Pancreas (tissue), 10 donors: Measurements from ENCODE around the gene TNF. TPM values are rescaled to one million over a fixed set of nuclear protein-coding genes. Genes with fewer than 3 reads are reported as not detected.

Experiments used
- ATAC-seq, 4 donors: fragments of 200-7000 bp; cut with Tn5 transposase; one replicate each; pipeline versions ENCODE4 v1.8.0 to v1.9.1; 2020; ENCODE audit warnings: mild to moderate bottlenecking in 4 of 4, moderate library complexity in 4 of 4
- DNase-seq, 6 donors: peaks; one replicate each; pipeline ENCODE4 v3.0.0-alpha.2; 2020
- FAIRE-seq: peaks from 2 replicates; lab custom pipeline; 2012; peaks lifted over from hg19 to GRCh38; lab: Jason Lieb, UNC
- H3K27ac ChIP-seq, 4 donors: fragments of 200-600 bp; sonication (generic); 1 replicate in 3 of 4; 2 replicates in 1 of 4; pipeline versions ENCODE4 v1.5.0 to v1.8.0; 2020
- H3K27me3 ChIP-seq, 4 donors: fragments of 200-600 bp; one replicate each; pipeline ENCODE4 v1.8.0; 2021
- H3K36me3 ChIP-seq, 3 donors: fragments of 200-600 bp; sonication (generic) in 1 of 3; one replicate each; pipeline versions ENCODE4 v1.5.0 to v1.8.0; 2020 to 2021
- H3K4me1 ChIP-seq, 3 donors: fragments of 200-600 bp; one replicate each; pipeline ENCODE4 v1.8.0; 2021
- H3K4me3 ChIP-seq, 4 donors: fragments of 200-600 bp; sonication (generic) in 2 of 4; one replicate each; pipeline versions ENCODE4 v1.5.0 to v1.8.0; 2020 to 2021
- H3K9me3 ChIP-seq, 4 donors: fragments of 200-600 bp; one replicate each; pipeline ENCODE4 v1.8.0; 2021
- CTCF ChIP-seq, 4 donors: fragments of 200-600 bp; sonication (generic) in 3 of 4; IDR thresholded peaks; one replicate each; pipeline versions ENCODE4 v1.5.0 to v1.8.0; 2021; ENCODE audit warnings: antibody characterized with exemption in 4 of 4
- WGBS, 2 donors: extraction: QIAGEN DNeasy Blood & Tissue Kit; methylation state at CpG; one replicate each; pipeline ENCODE4 v1.1.7; 2013; 5-methylcytosine and 5-hydroxymethylcytosine counted together
- intact Hi-C, 3 donors: fragments of 100-400 bp; cut with DNase I; formaldehyde crosslinking; loops; one replicate each; pipeline versions ENCODE4 v1.11.1 to v1.14.2; 2022
- polyA plus RNA-seq, 2 donors: library from polyadenylated mRNA; stranded (reverse); fragments of 200-250 nt; gene quantifications; one replicate each; pipeline ENCODE4 v1.2.3, GENCODE V29; 2013
- total RNA-seq, 6 donors: library from RNA; stranded (reverse); fragmentation: NEBNext Ultra II Directional in 4 of 6; extraction: Animal tissue kit (Norgen Biotek cat#: 25700) in 4 of 6; gene quantifications; one replicate each; pipeline versions ENCODE4 v1.2.1 to v1.2.4, GENCODE V29; 2021 to 2023
- donor health status: healthy with polysubstance abuse.
- donor health status: DM: no; HTN: no; CAD: no; lungs with moderate emphysema.
- donor health status: DM: no; HTN: no; CAD: no.
- donor health status: control.
- donor health status: control.
- donor health status: Bipolar disorder and iron deficiency.
- donor health status: DM: yes; HTN: yes; CAD: no.
- donor health status: DM: no; HTN: no; CAD: no.
- donor health status: DM: no; HTN: no; CAD: no.
- donor health status: DM: yes; HTN: yes; CAD: no.

The TNF gene
- total RNA-seq (under 1 TPM in 5 of 6 donors, not detected in 1; 0.29 to 0.87 (median 0.58) TPM), polyA plus RNA-seq (under 1 TPM; 0.11 to 0.42 TPM)

DNA sequence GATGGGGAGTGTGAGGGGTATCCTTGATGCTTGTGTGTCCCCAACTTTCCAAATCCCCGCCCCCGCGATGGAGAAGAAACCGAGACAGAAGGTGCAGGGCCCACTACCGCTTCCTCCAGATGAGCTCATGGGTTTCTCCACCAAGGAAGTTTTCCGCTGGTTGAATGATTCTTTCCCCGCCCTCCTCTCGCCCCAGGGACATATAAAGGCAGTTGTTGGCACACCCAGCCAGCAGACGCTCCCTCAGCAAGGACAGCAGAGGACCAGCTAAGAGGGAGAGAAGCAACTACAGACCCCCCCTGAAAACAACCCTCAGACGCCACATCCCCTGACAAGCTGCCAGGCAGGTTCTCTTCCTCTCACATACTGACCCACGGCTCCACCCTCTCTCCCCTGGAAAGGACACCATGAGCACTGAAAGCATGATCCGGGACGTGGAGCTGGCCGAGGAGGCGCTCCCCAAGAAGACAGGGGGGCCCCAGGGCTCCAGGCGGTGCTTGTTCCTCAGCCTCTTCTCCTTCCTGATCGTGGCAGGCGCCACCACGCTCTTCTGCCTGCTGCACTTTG is at the start of gene TNF:
Gene TNF, plus strand, starts transcription at position 231 of the 567 bp plus-strand sequence. Its CDS starts 177 bp downstream, at position 408.
- FAIRE-seq: no peak
- Histone ChIP-seq H3K9me3 (no peaks in the 10 kb centered on the region), H3K36me3 (no peaks in the 10 kb centered on the region), H3K4me1 (peaks cover 0 to 11% (median 5%) of the 10 kb centered on the region in 3 donors), H3K4me3 (peak within 1 kb of the TSS in 1 of 4 donors; percentile 22), H3K27ac (no peak within 1 kb of the TSS), H3K27me3 (no peaks in the 10 kb centered on the region)
- ATAC-seq: peak in 2 of 4 donors; percentile 26 to 60
- no peak for TF ChIP-seq CTCF (IDR thresholded peaks at IDR 0.05)
- DNase-seq: peak in 2 of 6 donors; percentile 33 to 47
- intact Hi-C loops: no loop called here
- WGBS, 2 donors: 62 to 72% methylated on average over 18 to 19 of the region's 19 CpGs

DNA sequence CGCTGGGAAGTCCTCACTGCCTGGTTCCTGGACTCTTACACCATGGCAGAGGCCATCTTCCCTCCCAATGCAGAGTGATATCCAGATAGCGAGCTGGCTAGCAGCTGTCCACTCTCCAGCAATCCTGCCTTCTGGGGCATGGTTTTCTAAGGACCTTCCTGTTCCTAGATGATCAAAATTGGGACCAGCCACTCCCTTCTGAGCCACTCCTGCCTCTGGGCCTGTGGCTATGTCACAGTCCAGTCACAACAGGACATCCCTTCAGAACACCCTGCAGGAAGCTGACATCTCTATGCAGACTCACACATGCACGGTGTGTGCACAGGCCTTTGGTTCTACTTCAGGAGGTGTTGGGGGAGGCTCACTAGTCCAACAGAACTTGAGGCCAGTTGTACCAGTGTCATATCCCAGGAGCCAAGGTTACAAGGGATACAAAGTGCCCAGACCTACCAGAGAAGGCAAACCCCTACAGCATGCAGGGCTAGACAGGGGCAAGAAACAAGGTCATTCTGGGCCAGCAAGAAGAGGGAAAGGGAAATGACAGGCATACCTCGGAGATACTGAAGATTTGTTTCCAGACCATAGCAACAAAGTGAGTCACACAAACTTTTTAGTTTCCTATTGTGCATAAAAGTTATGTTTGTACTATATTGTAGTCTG is 49.3 kb upstream of the TNF start:
- FAIRE-seq: no peak
- TF ChIP-seq CTCF (IDR thresholded peaks at IDR 0.05): no peak
- Histone ChIP-seq H3K36me3 (peaks cover 0 to 11% (median 6%) of the 10 kb centered on the region in 3 donors), H3K27me3 (no peaks in the 10 kb centered on the region), H3K4me1 (peaks cover 0 to 10% (median 10%) of the 10 kb centered on the region in 3 donors), H3K27ac (no peak overlapping the region), H3K4me3 (no peak overlapping the region), H3K9me3 (no peaks in the 10 kb centered on the region)
- WGBS, 2 donors: 75 to 77% methylated on average over 4 of the region's 4 CpGs
- ATAC-seq: no peak
- no peak for DNase-seq
- intact Hi-C loops: no loop called here

DNA sequence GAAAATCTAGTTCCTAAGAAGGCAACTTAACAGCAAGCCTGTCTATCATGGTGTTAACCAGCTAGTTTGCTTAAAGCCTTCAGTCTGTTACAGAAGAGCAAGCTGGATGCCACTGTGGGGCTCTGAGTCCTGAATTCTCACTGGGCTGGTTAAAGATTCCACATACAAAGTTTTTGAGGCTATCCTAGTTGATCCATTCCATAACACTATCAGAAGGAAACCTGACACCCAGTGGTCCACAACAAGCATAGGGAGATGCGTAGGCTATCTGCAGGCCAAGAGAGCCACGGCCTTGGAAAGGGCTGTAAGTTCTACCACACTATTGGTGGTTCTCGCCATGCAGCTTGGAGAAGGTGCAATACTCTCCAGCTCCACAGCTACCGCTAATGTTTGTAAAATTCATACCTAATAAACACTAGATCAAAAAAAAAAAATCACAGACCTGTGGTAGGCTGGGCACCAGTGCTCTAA is 47.0 kb upstream of the TNF start:
- Histone ChIP-seq H3K36me3 (peaks cover 0 to 33% (median 17%) of the 10 kb centered on the region in 3 donors), H3K27me3 (no peaks in the 10 kb centered on the region), H3K9me3 (no peaks in the 10 kb centered on the region), H3K4me3 (no peak overlapping the region), H3K27ac (no peak overlapping the region), H3K4me1 (peaks cover 0 to 10% (median 10%) of the 10 kb centered on the region in 3 donors)
- FAIRE-seq (no peak), ATAC-seq (peak in 2 of 4 donors; percentile 11 to 25), DNase-seq (no peak)
- TF ChIP-seq CTCF (IDR thresholded peaks at IDR 0.05): no peak
- intact Hi-C loops: no loop called here
- 73 to 77% methylated on average over 4 of the region's 4 CpGs for WGBS, 2 donors

DNA sequence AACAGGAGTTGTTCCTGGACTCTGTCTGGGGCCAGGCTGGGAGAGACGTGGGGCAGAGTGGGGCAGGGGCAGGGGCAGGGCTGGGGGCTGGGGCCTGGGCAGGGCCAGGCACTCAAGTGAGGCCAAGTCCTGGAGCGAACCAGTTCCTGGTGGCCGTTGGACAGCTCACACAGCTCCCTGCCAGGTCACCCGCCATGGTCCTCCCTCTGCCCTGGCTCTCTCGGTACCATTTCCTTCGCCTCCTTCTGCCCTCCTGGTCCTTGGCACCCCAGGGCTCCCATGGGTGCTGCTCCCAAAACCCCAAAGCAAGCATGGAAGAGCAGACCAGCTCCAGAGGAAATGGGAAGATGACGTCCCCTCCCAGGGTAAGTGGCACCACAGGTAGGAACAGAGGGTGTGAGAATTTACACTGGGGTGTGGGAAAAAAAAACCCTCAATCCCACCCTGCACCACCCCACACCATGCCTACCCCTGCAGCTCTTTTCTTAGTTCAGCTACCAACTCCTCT is 46.5 kb upstream of the TNF start, which contains the start of gene MCCD1:
Gene MCCD1, plus strand, starts transcription at position 142 of the 508 bp plus-strand sequence. Its CDS starts 53 bp downstream, at position 195.
- no peak for TF ChIP-seq CTCF (IDR thresholded peaks at IDR 0.05)
- Histone ChIP-seq H3K9me3 (no peaks in the 10 kb centered on the region), H3K4me1 (peaks cover 0 to 10% (median 10%) of the 10 kb centered on the region in 3 donors), H3K27me3 (no peaks in the 10 kb centered on the region), H3K27ac (peak within 1 kb of the TSS in 1 of 4 donors; percentile 22), H3K36me3 (peaks cover 0 to 39% (median 22%) of the 10 kb centered on the region in 3 donors), H3K4me3 (no peak within 1 kb of the TSS)
- intact Hi-C loops: no loop called here
- 62 to 67% methylated on average over 7 of the region's 7 CpGs for WGBS, 2 donors
- FAIRE-seq (no peak), DNase-seq (peak in 2 of 6 donors; percentile 28 to 62), ATAC-seq (peak; percentile 20 to 56 (median 39))
